Measurements from ENCODE around the gene KRT25.

The KRT25 gene

DNA sequence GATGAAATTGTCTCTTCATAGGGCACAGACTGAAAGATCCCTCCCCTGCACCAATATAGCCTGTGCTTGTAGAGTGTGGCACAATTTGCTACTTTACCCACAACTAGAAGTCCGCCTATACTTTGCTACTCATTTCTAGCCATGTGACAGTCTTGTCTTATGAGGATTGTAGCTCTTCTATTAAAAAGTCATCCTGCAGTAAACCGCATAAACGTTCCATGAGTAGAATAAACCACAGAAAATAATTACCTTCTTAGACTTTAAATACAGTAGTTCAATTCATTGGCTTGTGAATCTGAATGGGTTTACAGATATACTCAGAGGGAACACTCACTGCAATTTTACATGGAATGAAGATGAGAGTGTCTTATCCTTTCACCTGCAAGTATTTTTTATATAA is 22.8 kb upstream of the KRT25 start:
- TF ChIP-seq GATA2 (IDR thresholded peaks at IDR 0.05; ENCODE audit: low read depth, low read length) (no peak), GATA3 (IDR thresholded peaks at IDR 0.05; ENCODE audit: low read depth, low read length) (no peak)

DNA sequence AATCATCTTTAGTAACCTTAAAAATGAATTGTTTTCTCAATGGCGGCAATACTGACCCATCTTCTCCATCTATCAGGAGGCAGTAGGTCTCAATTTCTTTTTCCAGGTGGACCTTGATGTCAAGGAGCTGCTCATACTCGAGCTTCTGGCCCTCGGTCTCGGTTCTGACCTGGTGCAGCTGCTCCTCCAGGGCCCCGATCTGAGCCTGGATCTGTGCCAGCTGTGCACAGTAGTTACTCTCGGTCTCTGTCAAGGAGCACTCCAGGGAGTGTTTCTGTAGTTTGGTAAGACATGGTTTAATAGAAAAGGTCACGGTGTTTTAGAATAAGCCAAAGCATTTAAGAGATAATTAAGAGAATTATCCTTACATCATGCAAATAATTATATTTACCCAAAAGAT is 22.3 kb upstream of the KRT25 start:
- TF ChIP-seq GATA2 (IDR thresholded peaks at IDR 0.05; ENCODE audit: low read depth, low read length) (no peak), GATA3 (IDR thresholded peaks at IDR 0.05; ENCODE audit: low read depth, low read length) (no peak)

DNA sequence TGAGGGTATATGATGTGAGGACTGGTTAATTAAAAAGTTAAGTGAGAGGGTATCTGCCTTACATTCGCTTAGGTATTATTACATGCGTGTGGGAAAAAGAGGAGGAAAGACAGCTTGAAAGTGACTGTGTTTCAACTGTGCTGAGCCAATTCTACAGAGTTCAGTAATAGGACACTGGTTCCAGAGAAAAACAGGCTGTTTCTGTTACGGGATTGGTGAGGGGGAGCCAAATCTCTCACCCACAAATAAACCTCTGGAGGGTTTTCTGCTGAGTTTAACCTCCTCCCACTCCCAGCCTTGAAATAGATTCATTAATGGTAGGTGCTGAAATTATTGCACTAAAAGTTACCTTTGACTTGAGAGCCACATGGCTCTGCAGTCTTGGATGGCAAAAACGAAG is 20.8 kb upstream of the KRT25 start:
- TF ChIP-seq GATA3 (IDR thresholded peaks at IDR 0.05; ENCODE audit: low read depth, low read length) (no peak), GATA2 (IDR thresholded peaks at IDR 0.05; ENCODE audit: low read depth, low read length) (no peak)

DNA sequence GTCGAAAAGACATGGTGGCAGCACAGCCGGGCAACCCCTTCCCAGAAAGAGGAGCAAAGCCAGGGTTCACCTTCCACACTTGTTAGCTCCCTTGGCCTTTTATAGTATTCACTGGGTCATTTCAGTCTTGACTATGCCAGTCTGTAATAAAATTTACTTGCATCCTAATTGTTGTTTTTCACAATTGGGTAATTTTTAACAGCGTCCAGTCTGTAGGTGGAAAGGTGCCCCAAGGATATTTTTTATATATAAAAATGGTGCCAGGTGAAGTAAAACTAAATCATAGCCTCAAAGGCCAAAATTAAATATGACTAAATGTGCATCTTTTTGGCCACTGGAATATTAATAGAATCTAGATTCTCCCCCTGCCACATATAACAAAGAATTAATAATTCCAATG is 17.0 kb upstream of the KRT25 start, which contains the start of gene KRT26:
KRT26 (minus strand) TSS at position 101 of the 400 bp plus-strand sequence; CDS start at position 13, 88 bp downstream.
- TF ChIP-seq GATA3 (IDR thresholded peaks at IDR 0.05; ENCODE audit: low read depth, low read length) (no peak), GATA2 (IDR thresholded peaks at IDR 0.05; ENCODE audit: low read depth, low read length) (no peak)

DNA sequence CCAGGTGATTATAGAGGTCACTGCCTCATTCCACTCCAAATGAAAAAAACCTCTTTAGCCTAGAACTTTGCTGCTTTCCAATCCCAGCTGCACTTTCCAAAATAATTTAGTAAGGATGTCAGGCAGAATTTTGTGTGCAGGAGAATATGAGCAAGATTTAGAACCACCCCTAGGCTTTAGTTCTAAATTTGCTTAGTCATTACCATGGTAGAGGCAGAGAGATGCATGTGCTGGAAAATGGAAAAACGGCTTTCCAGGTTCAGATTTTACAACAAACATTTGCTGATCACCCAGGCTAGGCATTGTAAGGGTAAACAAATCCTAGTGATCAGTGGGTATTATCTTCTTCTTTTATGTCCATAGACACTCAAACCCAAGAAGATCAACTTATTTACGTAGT is 10.5 kb upstream of the KRT25 start:
- TF ChIP-seq GATA2 (IDR thresholded peaks at IDR 0.05; ENCODE audit: low read depth, low read length) (no peak), GATA3 (IDR thresholded peaks at IDR 0.05; ENCODE audit: low read depth, low read length) (no peak)

DNA sequence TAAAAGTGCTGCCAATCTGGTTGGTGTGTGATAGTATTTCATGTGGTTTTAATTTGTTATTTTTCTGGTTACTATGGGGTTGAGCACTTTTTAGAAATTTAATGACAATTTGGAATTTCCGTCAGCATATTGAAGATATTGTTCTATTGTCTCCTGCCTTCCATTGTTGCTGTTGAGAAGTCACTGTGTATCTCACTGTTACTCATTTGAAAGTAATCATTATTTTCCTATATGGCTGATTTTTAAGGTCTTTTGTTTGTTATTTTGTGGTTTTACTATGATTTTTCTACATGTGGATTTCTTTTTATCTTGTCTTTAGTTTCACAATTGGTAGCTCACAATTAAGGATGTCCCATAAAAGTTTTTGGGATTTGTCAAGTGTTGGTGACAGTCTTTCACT is 8.6 kb upstream of the KRT25 start:
- TF ChIP-seq GATA3 (IDR thresholded peaks at IDR 0.05; ENCODE audit: low read depth, low read length): no peak
- no peak for TF ChIP-seq GATA2 (IDR thresholded peaks at IDR 0.05; ENCODE audit: low read depth, low read length)

DNA sequence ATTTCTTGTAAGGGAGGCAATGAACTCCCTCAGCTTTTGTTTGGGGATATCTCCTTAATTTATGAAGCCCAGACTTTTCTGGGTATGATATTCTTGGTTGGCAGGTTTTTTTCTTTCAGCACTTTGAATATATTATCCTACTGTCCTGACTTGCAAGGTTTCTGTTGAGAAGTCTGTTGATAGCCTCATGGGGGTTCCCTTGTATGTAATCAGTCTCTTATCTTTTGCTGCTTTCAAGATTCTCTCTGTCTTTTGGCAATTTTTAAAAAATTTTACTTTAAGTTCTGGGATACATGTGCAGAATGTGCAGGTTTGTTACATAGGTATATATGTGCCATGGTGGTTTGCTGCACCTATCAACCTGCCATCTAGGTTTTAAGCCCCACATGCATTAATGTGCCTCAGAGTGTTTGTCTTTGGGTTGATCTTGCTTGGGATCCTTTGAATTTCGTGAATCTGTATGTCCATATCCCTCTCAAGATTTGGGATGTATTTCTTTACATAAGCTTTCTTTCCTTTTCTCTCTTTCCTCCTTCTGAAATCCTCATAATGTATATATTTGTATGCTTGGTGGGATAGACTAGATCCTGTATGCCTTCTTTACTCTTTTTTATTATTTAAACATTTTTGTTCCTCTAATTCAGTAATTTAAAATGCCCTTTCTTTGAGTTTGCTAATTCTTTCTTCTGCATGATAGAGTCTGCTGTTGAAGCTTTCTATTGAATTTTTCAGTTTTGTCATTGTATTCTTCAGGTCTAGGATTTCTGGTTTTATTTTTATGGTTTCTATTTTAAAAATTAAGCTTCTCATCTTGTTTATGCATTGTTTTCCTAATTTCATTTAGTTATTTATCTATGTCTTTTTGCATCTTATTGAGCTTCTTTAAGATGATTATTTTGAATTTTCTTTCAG is 5.2 kb upstream of the KRT25 start:
- TF ChIP-seq GATA3 (IDR thresholded peaks at IDR 0.05; ENCODE audit: low read depth, low read length) (no peak), GATA2 (IDR thresholded peaks at IDR 0.05; ENCODE audit: low read depth, low read length) (no peak)

DNA sequence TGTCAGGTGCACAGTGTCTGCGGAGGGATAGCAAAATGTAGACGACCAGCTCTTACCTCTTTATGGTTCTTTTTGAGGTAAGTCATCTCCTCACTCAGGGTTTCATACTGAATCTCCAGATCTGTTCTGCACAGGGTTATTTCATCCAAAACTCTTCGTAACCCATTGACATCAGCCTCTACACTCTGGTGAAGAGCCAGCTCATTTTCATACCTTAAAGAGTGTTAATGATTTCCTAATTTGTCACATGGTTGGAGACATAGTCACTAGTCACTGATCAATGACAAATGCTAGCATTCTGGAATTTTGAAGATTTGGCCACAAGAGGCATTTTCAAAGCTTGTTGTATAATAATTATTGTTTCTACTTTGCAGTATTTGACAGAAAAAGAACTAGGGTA is 1.3 kb downstream of the KRT25 start:
- TF ChIP-seq GATA2 (IDR thresholded peaks at IDR 0.05; ENCODE audit: low read depth, low read length): no peak
- TF ChIP-seq GATA3 (IDR thresholded peaks at IDR 0.05; ENCODE audit: low read depth, low read length): no peak

DNA sequence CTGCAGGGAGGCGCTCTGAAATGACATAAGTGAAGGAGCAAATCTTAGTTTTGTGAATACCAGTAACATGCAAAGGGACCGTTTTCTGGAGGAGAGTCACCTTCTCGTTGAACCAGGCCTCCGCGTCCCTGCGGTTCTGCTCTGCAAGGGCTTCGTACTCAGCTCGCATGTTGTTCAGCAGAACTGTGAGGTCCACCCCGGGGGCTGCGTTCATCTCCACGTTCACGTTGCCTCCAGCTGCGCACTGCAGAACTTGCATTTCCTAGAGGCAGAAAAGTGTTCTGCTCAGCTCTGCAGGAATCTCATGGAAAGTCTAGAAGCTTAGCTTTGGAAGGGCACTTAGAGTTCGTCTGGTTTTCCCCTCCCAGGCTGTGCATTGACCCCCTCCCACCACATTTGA is 4.1 kb downstream of the KRT25 start:
- TF ChIP-seq GATA3 (IDR thresholded peaks at IDR 0.05; ENCODE audit: low read depth, low read length): no peak
- TF ChIP-seq GATA2 (IDR thresholded peaks at IDR 0.05; ENCODE audit: low read depth, low read length): no peak

DNA sequence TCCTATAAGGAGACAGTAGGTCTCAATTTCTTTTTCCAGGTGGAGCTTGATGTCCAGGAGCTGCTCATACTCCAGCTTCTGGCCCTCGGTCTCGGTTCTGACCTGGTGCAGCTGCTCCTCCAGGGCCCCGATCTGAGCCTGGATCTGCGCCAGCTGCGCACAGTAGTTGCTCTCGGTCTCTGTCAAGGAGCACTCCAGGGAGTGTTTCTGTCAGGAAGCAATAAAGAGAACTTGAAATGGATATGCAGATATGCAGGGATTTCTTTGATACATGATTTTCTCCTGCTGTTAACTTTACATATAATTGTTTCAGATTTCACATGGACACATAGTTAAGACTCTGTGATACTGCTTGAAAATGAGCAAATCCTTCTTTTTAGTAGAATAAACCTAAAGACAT is 4.7 kb downstream of the KRT25 start:
- no peak for TF ChIP-seq GATA2 (IDR thresholded peaks at IDR 0.05; ENCODE audit: low read depth, low read length)
- TF ChIP-seq GATA3 (IDR thresholded peaks at IDR 0.05; ENCODE audit: low read depth, low read length): no peak

DNA sequence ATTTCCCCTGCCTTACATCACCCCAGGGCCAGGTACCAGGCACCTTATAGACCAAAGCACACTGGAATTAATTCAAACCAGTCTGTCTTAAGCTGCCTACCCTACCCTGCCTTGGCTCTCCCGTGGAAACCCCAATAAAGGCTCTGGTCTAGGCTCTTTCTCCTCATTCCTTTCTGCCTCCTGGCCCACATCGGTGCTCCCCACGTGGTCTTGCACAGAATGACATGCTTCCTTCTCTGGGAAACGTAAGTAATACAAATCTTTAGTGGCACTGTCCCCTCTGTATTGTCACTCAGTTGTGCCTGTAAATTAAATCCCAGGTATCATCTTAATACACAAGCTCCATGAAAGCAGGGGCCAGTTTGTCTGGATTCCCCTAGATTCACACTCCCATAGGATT is 16.6 kb downstream of the KRT25 start:
- TF ChIP-seq GATA3 (IDR thresholded peaks at IDR 0.05; ENCODE audit: low read depth, low read length): no peak
- no peak for TF ChIP-seq GATA2 (IDR thresholded peaks at IDR 0.05; ENCODE audit: low read depth, low read length)

DNA sequence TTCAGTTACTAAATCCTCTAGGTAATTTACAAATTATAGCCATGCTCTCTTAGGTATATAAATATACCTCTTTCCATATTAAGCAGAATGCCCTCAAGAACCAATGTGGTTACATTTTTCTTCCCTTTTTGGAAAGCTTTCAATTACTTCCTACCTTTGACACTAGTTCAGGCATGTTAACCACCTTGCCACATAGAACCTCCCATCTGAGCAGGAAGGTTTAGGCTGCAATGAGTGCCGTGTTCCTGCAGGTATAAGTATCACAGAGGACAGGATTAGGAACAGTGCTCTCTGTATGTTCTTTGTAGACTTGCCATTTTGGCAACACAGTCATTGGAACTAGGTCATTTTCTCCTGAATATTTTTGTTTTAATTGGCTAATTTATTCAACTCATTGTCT is 20.1 kb downstream of the KRT25 start:
- TF ChIP-seq GATA2 (IDR thresholded peaks at IDR 0.05; ENCODE audit: low read depth, low read length) (no peak), GATA3 (IDR thresholded peaks at IDR 0.05; ENCODE audit: low read depth, low read length) (no peak)

DNA sequence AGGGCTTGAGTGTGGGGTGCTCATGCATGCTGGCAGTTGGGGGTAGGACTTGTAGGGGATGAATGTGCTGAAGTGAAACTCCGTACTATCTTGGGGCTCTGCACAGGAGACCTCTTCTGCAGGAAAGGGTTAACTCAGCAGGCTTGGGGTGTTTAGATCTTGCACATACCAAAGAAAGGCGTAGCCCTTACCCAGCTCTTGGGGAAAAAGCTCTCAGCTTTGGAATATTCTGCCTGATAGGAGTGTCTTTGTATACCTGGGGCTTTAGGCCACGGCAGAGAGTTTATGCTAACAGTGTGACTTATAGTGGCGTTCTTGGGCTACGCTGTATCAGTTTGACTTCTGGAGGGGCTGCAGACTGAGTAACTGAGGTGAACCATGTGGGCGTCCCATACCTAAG is 21.1 kb downstream of the KRT25 start:
- TF ChIP-seq GATA3 (IDR thresholded peaks at IDR 0.05; ENCODE audit: low read depth, low read length): no peak
- no peak for TF ChIP-seq GATA2 (IDR thresholded peaks at IDR 0.05; ENCODE audit: low read depth, low read length)

DNA sequence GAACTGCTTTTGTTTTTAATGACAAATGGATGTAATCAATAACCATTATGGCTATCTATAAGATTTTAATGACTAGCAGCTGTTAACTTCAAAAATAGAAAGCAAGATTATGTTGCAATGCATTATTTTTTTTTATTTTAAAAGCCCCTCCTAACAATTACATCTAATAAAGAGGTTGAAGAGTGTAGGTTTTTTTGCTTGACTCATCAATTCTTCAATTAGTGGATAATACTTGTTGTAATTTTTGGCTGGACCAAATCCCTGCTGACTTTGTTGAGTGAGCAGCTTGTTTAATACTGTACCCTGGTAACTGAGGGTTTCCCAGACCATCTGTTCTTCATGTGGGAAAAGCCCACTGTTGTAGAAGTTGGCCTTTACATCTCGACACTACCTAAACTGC is 24.2 kb downstream of the KRT25 start:
- TF ChIP-seq GATA3 (IDR thresholded peaks at IDR 0.05; ENCODE audit: low read depth, low read length): no peak
- TF ChIP-seq GATA2 (IDR thresholded peaks at IDR 0.05; ENCODE audit: low read depth, low read length): no peak

DNA sequence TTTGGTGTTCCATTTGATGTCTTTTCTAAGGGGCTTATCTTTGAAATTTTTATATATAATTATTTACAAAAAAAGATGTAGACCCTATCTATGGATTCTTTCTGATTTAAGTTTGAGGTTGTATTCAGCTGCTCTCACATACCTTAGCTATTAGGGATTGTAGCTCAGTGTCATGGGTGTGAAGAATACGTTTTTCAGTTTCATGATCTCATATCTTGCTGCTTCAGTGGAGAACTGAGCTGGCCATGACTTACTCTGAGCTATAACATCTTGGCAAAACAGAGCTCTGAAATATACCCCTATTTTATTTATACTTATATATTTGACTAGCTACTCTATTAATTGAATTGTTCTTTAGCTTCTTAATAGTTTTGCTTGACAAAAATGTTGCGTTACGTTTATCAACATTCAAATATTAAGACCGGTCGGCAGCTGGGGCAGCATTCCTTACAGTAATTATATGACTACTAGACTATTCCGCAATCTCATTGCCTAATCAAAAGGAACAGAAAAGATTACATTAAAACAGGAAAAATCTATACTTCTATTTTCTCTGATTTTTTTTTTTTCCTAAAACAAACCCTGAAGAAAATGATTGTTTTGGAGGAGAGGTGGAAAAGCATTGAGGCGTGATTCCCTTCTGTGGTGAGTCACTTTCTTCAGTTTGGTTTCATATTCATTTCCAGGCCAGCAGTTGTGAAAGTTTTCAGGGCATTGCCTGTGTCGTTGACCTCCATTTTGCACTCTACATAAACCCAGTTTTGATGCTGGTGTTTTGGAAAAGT is 27.5 kb downstream of the KRT25 start:
- TF ChIP-seq GATA3 (IDR thresholded peaks at IDR 0.05; ENCODE audit: low read depth, low read length) (no peak), GATA2 (IDR thresholded peaks at IDR 0.05; ENCODE audit: low read depth, low read length) (no peak)

Data from SH-SY5Y (cell line).